HG03139 (cell line): ENCODE measurements around the gene SMG6.
A peak's percentile ranks its signal among the peaks of the same experiment; 100 is the strongest.

Experiments used
- ATAC-seq: cut with Tn5 transposase; IDR thresholded peaks from one replicate; pipeline ENCODE4 v1.9.1; 2021; ENCODE audit not compliant: unreplicated experiment

SMG6 gene

DNA sequence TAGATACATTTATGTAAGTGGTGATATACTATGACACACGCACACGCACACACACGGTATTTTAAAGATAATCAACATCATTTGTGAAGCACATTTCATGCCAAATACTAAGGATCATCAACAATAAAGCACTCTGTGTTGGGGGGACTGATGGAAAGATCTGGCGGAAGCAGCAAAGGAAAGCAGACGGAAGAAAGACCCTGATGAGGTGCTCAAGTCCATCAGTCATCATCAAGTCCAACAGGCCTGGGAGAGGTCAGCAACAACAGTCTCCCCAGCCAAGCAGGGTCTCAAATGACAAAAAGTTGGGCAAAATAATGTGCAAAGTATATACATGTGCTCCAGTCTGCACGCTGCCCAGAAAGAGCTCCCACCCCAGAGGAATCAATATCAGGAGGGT is 193.1 kb downstream of the SMG6 start:
- ATAC-seq, result no peak

DNA sequence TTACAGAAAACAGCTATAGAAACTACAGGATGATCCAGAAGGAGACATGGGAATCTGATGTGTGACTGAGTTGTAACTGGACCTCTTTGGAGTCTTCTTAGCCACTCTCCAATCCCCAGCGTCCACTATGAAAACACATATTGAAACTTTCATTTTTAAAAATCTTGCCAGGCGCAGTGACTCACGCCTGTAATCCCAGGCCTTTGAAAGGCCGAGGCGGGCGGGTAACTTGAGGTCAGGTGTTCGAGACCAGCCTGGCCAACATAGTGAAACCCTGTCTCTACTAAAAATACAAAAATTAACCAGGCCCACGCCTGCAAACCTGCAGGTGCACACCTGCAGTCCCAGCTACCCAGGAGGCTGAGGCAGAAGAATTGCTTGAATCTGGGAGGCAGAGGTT is 195.4 kb downstream of the SMG6 start:
- ATAC-seq, result no peak

DNA sequence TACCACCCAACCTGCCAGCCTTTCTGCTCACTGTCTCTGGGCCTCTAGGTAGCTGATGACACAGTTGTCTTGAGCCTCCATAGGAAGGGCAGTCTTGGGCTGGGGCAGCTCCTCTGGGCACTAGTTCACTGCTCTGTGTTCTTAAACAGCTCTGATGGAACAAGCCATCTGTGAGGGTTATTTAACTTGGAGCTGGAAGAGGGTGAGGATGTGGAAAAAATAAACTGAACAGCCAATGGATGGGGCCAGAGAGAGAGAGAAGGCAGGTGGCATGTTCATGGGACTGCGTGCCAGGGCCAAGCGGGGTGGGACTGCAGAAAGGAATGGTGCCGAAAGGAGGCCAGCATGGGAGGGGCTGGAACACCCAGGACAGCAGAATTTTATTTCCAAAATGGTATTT is 196.1 kb downstream of the SMG6 start:
- no peak for ATAC-seq

DNA sequence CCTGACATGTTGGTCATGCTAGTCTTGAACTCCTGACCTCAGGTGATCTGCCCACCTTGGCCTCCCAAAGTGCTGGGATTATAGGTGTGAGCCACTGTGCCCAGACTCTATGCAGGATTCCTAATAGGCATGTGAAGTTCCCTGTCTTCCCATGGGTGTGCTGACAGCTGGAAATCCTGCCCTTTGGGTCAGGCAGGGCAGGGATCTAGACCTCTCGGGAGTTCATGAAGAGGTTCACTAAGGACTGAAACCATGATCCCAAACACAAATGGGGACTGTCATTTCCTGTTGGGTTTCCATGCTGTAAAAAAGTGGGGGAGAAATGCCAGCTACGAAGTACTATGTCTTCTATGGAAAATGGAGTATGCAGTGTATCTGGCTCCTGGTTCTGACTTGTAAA is 196.5 kb downstream of the SMG6 start:
- ATAC-seq, result no peak

DNA sequence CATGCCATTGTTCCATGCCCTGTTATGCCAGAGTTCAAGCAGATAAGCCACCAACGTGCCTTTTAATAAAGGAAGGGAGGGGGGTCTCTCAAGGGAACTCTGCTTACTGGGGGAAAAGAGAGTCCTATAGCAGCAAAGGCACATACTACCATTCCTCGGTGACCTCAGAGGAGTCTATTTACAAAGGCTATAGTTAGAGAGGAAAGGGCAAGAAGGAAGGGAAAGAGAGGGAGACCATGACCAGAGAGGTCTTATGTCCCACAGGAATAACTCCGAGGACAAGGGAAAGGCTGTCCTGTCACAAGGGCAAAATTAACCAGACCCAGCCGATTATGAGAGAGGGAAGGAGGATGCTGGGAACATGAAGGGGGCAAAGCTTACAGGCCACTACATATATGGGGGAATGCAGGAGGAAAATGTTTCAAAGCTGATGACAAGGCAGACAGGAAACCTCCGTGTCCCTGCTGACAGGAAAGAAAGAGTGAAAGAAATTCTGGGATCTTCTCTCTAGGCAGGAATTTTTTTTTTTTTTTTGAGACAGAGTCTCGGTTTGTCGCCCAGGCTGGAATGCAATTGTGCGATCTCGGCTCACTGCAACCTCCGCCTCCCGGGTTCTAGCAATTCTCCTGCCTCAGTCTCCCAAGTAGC is 197.2 kb downstream of the SMG6 start:
- ATAC-seq, result no peak

DNA sequence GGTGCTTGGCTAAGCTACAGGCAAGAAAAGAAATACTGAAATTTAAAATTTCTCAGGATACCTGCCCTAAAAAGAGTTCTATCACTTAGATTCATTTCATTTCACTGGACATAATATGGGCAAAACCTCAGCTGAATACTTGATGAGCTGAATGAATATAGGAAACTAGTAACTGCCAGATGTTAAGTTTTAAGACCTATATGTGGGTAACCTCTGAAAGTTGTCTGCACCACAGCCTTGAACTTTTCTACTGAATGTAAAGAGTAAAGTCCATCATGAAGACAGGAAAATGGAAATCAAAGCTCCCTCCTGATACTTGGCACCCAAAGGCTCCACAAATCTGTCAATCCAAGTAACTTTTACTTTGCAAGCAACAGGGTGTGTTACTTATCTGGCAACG is 197.9 kb downstream of the SMG6 start:
- no peak for ATAC-seq

DNA sequence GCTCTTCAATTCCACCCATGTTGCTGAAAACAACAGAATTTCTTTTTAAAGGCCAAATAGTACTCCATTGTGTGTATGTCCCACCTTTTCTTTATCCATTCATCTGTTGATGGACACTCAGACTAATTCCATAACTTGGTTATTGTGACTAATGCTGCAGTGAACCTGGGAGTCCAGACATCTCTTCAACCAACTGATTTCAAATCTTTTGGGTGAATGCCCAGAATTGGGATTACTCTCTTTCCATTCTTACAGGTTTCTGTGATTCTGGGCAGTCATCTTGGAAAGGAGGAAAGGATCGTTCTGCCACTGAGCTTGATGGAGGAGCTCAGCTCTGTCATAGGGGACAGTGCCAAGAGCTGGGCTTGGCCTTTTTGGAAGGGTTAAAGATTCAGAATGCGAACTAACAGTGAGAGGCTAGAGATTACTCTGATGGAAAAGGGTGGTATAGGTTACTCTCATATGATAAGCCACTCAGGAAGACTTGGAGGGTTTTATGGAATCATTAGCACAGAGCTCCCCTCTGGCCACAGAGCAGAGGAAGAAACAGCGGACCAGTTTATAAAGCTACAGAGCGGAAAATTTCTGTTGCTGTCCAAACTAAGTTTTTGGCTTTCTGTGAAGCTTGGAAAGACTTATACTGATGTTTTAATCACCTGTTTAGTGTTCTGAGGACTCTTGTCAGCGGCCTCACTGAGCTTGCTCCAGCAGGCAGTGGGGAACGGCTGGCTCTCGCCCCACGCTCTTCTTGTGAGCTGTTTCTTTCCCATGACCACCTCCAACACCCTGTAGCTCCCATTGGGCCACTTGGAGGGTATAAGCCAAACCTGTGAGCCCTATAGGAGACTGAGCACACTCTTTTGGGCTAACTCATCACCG is 200.4 kb downstream of the SMG6 start:
- ATAC-seq, result no peak

DNA sequence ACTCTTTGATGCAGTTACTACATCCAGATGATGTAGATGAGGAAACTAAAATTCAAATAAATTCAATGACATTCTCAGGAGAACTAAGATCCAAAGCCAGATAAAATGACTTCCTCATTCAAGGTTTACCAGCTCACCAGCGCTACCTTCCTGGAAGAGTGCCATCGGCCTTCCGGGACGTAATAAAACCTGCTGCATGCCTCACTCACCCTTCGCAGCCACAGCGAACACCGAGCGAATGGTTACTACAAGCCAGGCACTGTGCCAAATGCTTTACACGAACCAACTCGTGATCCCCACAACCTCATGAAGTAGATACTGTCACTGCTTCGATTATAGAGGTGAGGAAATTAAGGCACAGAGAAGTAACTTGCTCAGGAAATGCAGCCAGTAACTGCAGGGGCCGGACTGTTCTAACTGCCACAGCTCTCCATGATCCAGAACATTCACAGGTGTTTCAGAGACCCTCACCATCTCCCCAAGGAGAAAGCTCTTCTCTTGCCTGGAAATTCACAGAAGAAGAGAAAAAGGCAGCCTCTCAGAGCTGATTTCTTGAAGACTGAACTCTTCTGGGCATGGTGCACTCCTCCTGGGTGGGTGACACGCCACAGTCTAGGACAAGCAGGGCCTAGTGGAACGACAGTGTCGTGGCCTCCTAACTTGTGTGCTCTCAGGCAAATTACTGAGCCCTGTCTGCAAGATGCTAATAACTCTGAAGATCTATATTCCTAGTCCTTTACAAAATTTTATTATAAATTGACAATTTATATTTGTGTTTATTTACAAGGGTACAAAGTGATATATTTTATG is 201.9 kb downstream of the SMG6 start:
- no peak for ATAC-seq

DNA sequence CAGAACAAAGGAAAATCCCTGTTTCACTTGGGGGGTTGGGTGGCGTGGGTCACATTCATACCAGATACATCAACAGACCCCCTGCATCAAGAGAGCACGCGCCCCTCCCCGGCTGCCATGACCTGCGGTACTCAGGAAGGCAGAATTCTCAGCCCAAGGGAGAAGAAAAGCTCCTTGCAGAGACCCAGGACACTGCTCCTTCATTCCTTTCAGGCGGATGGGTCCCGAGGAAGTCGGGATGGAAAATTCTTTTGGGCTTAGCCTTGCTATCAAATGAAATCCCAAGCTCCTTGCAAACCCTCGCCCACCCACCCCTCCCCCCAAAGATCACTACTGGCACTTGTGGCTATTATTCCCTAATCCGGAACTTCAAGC is 208.1 kb downstream of the SMG6 start:
- ATAC-seq, result no peak

DNA sequence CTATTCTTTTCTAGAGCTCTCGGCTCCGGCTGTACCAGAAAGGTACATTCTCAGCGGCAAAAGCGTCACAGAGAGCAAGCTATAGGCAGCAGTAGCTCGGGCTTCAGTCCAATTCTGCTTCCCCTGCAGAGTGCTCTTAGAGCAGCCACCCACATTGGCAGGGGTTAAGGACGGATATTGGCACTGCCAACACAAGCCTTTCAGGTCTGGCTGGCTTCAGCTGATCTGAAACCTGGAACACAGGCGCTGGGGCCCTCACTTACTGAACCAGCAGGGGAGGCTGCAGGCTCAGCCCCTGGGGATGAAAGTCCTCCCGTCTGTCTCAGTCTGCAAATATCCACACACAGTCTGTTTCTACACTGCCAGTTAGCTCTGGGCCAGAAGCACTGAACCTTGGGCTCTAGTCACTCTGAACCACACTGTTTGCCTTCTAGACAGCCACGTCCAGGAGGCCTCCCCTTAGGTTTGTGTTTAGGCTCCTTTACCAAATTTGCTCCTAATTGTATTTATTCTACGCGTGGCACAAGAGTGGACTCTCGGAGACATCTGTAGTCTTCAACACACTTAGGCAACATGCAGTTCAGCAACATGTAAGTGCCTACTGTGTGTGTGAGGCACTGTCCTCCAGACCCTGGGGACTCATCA is 208.6 kb downstream of the SMG6 start:
- no peak for ATAC-seq

DNA sequence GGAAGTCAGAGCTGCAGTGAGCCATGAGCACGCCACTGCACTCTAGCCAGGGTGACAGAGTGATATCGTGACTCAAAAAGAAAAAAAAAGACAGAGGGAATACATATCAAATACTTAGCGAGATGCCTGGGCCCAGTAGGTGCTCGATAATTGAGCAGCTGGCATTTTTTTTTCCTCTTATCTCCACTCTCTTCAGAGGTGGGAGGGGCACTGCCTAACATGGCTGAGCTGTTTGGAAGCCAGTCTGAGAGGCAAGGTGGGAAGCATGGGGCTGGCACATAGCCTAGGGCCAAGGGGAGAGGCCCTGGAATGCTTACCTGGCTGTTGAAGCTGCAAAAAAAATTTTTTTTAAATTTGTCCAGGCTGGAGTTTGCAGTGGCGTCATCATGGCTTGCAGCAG is 210.2 kb downstream of the SMG6 start:
- ATAC-seq, result no peak

DNA sequence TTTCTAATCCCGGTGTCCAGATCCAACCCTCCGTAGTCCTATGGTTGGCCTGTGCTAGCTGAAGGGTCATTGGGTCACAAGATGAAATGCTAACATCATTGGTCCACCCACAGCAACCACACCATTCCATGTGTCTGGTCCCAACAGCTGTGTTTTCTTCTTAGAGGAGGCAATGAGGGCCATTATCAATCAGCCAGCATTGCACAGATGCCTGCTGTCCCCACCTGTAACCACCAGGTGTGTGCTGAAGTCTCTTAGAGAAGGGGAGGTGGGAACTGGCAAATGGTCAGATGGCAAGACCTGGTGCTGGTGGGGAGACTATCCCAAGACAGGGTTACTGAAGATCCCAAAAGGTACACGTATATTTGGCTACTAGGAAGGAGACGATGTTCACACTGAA is 211.3 kb downstream of the SMG6 start:
- no peak for ATAC-seq

DNA sequence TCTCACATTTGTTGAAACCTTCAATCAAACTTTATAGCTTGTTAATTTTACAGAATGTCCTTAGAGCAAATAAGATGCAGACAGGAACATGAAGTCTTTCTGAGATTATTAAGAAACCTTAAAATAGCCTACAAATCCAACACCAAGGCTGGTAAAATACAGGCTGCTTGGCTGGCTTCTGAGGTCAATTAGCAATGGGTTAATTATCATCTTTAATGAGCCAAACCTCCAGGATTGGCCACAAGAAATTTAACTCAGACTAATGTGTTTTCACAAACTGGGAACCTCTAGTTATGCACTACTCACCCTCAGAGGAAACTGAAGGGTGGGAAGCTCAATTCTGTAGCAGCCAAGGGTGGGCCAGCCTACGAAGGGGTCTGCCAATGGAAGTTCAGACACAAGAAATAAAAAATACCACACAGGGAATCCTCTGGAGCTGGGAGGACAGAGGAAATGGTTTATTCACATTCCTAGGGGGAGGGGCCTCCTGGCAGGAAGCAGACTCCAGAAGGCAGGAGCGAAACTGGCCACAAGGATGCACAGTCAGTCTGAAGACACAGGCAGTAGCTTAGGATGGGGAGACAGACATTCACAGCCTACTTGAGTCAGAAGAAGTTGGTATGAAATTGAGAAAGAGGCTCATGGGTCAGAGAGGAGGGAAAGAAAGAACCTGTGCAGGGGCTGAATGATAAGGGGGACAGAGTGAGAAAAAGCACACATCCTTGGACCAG is 212.6 kb downstream of the SMG6 start:
- ATAC-seq, result no peak

DNA sequence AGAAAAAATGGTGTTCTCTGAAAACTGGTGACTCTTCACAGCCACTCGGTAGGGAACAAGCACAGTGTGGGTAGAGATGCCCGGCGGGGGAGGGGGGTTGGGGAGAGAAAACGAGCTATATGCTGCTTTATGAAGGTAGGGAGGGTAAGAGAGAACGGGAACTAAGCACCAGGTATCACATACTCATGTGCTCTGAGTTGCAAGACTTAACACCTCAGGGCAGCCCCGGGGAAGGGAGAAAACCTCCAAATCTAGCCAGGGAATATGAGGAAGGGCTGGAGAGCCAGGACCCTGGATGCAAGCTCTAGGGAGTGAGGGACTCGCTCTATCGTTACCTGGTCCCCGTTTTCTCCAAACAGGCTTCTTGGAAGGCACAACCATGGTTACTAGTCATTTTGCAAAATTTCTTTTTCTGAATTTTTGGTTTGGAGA is 213.4 kb downstream of the SMG6 start:
- no peak for ATAC-seq

DNA sequence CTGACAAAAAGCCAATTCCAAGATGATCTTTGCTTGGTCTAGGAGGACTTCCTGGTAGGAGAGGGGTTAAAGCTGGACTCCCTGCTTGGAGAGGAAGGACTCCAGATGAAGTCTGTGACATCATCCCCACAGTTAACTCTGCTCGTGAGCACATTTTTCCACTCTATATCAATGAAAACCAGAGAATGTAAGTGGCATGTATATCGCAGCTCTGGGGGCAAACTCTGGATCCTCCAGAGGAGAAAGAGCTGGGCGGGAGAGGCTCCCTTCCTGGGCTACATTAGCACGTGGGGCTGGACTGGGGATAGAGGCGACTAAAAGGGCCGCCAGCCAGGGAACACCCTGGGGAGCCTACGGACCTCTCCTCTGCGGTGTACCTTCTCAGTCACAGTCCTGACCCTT is 214.6 kb downstream of the SMG6 start:
- peak; percentile 20 for ATAC-seq

DNA sequence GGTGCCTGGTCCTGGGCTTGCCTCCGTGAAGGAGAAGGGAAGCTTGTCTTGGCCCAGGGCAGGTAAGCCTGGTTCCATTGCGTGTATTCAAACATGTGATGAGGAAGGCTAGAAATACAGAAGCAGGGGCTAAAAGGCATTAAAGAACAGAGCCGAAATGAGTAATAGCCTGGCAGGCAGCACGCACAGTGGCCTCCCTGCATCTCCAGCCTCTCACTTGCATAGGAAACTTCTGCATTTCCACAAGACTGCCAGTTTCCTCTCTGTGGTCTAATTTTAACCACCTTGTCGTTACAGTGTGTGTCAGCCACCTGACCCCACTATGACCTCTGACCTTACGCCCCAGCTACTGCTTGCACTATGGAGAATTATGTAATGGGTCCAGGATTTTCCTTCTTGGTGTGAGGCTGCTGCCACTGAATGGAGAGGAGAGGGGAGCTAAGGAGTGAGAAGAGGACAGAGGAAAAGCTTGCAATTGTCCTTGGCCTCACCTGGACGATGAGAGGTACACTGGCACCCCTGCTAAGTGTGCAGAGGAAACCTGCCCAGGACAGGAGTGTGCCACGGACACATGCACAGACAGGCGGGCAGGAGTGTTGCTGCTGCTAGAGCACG is 215.9 kb downstream of the SMG6 start:
- ATAC-seq, result no peak

DNA sequence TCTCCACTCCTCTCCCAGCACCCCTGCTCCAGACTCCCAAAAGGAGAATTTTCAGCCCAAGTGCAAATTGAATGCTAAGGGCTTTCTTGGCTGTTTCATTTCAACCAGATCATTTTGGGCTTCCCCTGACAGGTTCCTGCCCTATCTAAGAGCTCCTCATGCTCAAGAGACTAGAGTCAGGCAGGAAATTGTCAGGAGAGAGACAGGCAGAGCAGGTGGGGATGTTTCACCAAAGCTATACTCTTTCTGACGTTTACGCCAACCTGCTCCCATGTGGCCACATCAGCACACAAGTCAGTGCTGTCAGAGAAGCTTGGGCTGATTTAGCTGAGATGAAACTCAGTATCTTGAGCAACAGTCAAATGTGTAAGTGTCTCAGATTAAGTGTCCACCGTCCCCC is 217.3 kb downstream of the SMG6 start:
- ATAC-seq, result no peak

DNA sequence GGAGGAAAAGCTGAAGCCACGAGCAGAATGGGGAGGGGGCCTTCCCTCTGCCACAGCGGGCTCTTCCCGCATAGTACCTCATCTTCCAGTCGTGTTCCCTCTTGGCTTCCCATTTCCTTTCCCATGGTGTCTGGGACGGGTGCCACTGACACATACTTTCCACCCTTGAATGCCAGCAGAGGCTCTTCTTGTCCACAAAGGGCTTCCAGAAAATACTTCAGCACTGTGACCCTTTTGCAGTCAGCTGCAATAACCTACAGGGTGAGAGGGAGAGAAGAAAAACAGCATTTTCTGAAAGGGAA is 218.0 kb downstream of the SMG6 start:
- no peak for ATAC-seq

DNA sequence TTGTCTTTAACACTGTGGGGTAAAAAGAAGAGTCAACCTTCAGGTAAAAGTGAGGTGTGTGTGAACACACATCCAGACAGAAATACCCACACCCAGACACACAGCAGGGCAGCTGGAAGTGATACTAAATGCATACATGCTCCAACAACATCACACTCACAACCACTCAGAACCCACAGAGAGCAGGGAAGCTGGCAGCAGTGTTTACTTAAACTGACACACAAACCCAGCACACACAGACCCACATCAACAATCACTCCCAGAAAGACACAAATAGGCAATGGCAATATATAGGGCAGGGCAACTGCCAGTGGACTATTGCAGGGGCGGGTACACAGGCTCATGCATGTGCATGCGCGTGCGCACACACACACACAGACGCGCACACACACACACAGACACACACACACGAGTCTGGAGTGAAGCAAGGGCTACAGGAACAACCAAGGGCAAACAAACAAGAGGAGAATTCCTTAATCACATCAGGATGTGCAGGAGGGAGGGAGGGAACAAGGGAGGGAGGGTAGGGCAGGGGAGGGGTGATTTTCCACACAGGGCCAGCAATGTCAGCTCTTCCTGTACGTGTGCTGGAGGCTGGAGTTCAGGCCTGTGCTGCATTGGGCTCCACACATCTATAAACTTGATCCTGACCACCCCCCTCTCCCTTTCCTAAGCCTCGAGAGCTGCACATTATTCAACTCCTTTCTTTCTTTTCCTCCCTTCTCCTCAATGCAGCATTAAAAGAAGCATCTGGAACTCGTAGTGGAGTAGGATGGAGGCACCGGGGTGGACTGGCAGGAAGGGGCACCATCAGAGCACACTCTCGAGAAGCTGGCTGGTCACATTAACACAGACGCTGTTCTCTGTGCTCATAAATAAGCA is 218.6 kb downstream of the SMG6 start:
- ATAC-seq, result no peak
